ENCODE results near the gene COX14. TPM values are rescaled to one million over a fixed set of nuclear protein-coding genes. Genes with fewer than 3 reads are reported as not detected.

COX14 gene
- polyA plus RNA-seq, 1 donor (not counting 4 experiments of a cell fraction or from before 2014, with no cell fraction given), result 96.6 TPM

- no peak for DNase-seq (ENCODE audit: low read depth, low spot score)
- H3K27me3 ChIP-seq (ENCODE audit: control insufficient read depth, extremely low read depth, insufficient read depth, low read length), result no peaks in the 10 kb centered on the region
- TF ChIP-seq CTCF (optimal IDR thresholded peaks at IDR 0.05 in 1 of 3, IDR thresholded peaks at IDR 0.05 in 1 of 3, conservative IDR thresholded peaks at IDR 0.05 in 1 of 3; ENCODE audit: extremely low read depth in 1 of 3, insufficient read depth in 2 of 3, low read length in 3 of 3), result no peak
- no peak for TF ChIP-seq EZH2 (IDR thresholded peaks at IDR 0.05; ENCODE audit: low read length)
- H3K4me1 ChIP-seq (ENCODE audit: control insufficient read depth, extremely low read depth, insufficient read depth, low read length), result peaks cover 18% of the 10 kb centered on the region
- FAIRE-seq, result no peak
- peaks cover 19 to 29% of the 10 kb centered on the region in 2 experiments for H3K36me3 ChIP-seq (ENCODE audit: control insufficient read depth in 2 of 2, extremely low read depth in 1 of 2, insufficient read depth in 2 of 2, low read length in 2 of 2)
- H3K27ac ChIP-seq (ENCODE audit: control insufficient read depth, insufficient read depth, low read length), result no peak overlapping the region
- no peak overlapping the region for H3K4me2 ChIP-seq (ENCODE audit: control insufficient read depth, extremely low read depth, insufficient read depth, low read depth, low read length)
- no peaks in the 10 kb centered on the region for H3K9me3 ChIP-seq (ENCODE audit: control insufficient read depth, low read depth, low read length)
- H3K4me3 ChIP-seq (ENCODE audit: control insufficient read depth in 2 of 3, extremely low read depth in 1 of 3, insufficient read depth in 2 of 3, low read depth in 1 of 3, low read length in 3 of 3), result no peak overlapping the region
- no peaks in the 10 kb centered on the region for H4K20me1 ChIP-seq (ENCODE audit: control insufficient read depth, extremely low read depth, insufficient read depth, low read length)
- no peaks in the 10 kb centered on the region for H3K79me2 ChIP-seq (ENCODE audit: control insufficient read depth, insufficient read depth, low read length)
- H2AFZ ChIP-seq (ENCODE audit: control insufficient read depth, low read length), result no peak overlapping the region
- H3K9ac ChIP-seq (ENCODE audit: control insufficient read depth, extremely low read depth, insufficient read depth, low read length), result no peak overlapping the region
- dilution Hi-C loops (cut with MboI; ENCODE audit: extremely low pct_ligation_motif_present, low sequenced_read_pairs), result no loop called here
- no peaks in the 10 kb centered on the region for H3K9me1 ChIP-seq (ENCODE audit: control insufficient read depth, extremely low read depth, insufficient read depth, low read length)
Observed at GRCh38 chr12:50102131-50102531, 9.9 kb upstream of the COX14 start.

- Histone ChIP-seq H3K4me1 (ENCODE audit: control insufficient read depth, extremely low read depth, insufficient read depth, low read length) (peaks cover 18% of the 10 kb centered on the region), H3K27me3 (ENCODE audit: control insufficient read depth, extremely low read depth, insufficient read depth, low read length) (no peaks in the 10 kb centered on the region), H2AFZ (ENCODE audit: control insufficient read depth, low read length) (no peak overlapping the region), H3K27ac (ENCODE audit: control insufficient read depth, insufficient read depth, low read length) (no peak overlapping the region), H4K20me1 (ENCODE audit: control insufficient read depth, extremely low read depth, insufficient read depth, low read length) (no peaks in the 10 kb centered on the region), H3K4me2 (ENCODE audit: control insufficient read depth, extremely low read depth, insufficient read depth, low read depth, low read length) (no peak overlapping the region), H3K79me2 (ENCODE audit: control insufficient read depth, insufficient read depth, low read length) (no peaks in the 10 kb centered on the region), H3K9me3 (ENCODE audit: control insufficient read depth, low read depth, low read length) (no peaks in the 10 kb centered on the region), H3K9me1 (ENCODE audit: control insufficient read depth, extremely low read depth, insufficient read depth, low read length) (no peaks in the 10 kb centered on the region), H3K4me3 (ENCODE audit: control insufficient read depth in 2 of 3, extremely low read depth in 1 of 3, insufficient read depth in 2 of 3, low read depth in 1 of 3, low read length in 3 of 3) (no peak overlapping the region), H3K9ac (ENCODE audit: control insufficient read depth, extremely low read depth, insufficient read depth, low read length) (no peak overlapping the region), H3K36me3 (ENCODE audit: control insufficient read depth in 2 of 2, extremely low read depth in 1 of 2, insufficient read depth in 2 of 2, low read length in 2 of 2) (peaks cover 19 to 29% of the 10 kb centered on the region in 2 experiments)
- TF ChIP-seq CTCF (optimal IDR thresholded peaks at IDR 0.05 in 1 of 3, IDR thresholded peaks at IDR 0.05 in 1 of 3, conservative IDR thresholded peaks at IDR 0.05 in 1 of 3; ENCODE audit: extremely low read depth in 1 of 3, insufficient read depth in 2 of 3, low read length in 3 of 3) (no peak), EZH2 (IDR thresholded peaks at IDR 0.05; ENCODE audit: low read length) (no peak)
- FAIRE-seq (no peak), DNase-seq (ENCODE audit: low read depth, low spot score) (no peak)
- dilution Hi-C loops (cut with MboI; ENCODE audit: extremely low pct_ligation_motif_present, low sequenced_read_pairs), result no loop called here
Observed at GRCh38 chr12:50102646-50103309, 9.3 kb upstream of the COX14 start.
